Prostate gland (tissue), 2 donors: ENCODE data around the gene SOST. TPM values are rescaled to one million over a fixed set of nuclear protein-coding genes. Genes with fewer than 3 reads are reported as not detected.

Experiments
- DNase-seq: peaks from one replicate; pipeline ENCODE4 v3.0.0-alpha.2; 2019; ENCODE audit warnings: low spot score
- H3K27ac ChIP-seq, 2 donors: fragments of 200-600 bp; sonication (generic); 2 replicates each; pipeline ENCODE4 v1.5.1; 2017 to 2019
- H3K27me3 ChIP-seq: fragments of 200-600 bp; sonication (generic); replicated peaks from 2 replicates; pipeline ENCODE4 v1.5.1; 2019; ENCODE audit not compliant: insufficient read depth
- H3K36me3 ChIP-seq, 2 donors: fragments of 200-600 bp; sonication (generic); 1 replicate in 1 of 2; 2 replicates in 1 of 2; pipeline versions ENCODE4 v1.5.1 to v1.8.1; 2017 to 2019
- H3K4me1 ChIP-seq: fragments of 200-600 bp; sonication (generic); replicated peaks from 2 replicates; pipeline ENCODE4 v1.5.1; 2019
- H3K4me3 ChIP-seq, 2 donors: fragments of 200-600 bp; sonication (generic); 2 replicates each; pipeline ENCODE4 v1.5.1; 2017 to 2019
- H3K9me3 ChIP-seq: fragments of 200-600 bp; sonication (generic); 2 replicates; pipeline ENCODE4 v1.5.1; 2017
- CTCF ChIP-seq, 4 experiments: fragments of 200-600 bp in 2 of 4; fragments of 450-650 bp in 2 of 4; sonication (generic) in 2 of 4; IDR thresholded peaks; 1 replicate in 3 of 4; 2 replicates in 1 of 4; pipeline ENCODE4 v1.5.1; 2016 to 2019; ENCODE audit warnings: antibody characterized with exemption in 4 of 4, mild to moderate bottlenecking in 2 of 4, moderate library complexity in 2 of 4
- POLR2A ChIP-seq: fragments of 450-650 bp; IDR thresholded peaks from one replicate; pipeline ENCODE4 v1.6.1; 2016; ENCODE audit warnings: antibody characterized with exemption, mild to moderate bottlenecking
- POLR2AphosphoS5 ChIP-seq: sonication (generic); formaldehyde crosslinking; IDR thresholded peaks from one replicate; pipeline ENCODE4 v1.6.1; 2017; ENCODE audit warnings: antibody characterized with exemption
- WGBS: methylation state at CpG from one replicate; pipeline ENCODE4 v1.1.5; 2018; 5-methylcytosine and 5-hydroxymethylcytosine counted together
- intact Hi-C: fragments of 100-400 bp; cut with DNase I; formaldehyde crosslinking; loops from one replicate; pipeline ENCODE4 v1.14.2; 2022
- total RNA-seq, 2 donors: library from RNA; depleted of rRNA; stranded (reverse); fragments of >200 nt; gene quantifications; one replicate each; pipeline ENCODE4 v1.1.0, GENCODE V29; 2016

Gene SOST
- total RNA-seq, 2 donors from 2014 or later = 0.18 TPM; not detected in 1

DNA sequence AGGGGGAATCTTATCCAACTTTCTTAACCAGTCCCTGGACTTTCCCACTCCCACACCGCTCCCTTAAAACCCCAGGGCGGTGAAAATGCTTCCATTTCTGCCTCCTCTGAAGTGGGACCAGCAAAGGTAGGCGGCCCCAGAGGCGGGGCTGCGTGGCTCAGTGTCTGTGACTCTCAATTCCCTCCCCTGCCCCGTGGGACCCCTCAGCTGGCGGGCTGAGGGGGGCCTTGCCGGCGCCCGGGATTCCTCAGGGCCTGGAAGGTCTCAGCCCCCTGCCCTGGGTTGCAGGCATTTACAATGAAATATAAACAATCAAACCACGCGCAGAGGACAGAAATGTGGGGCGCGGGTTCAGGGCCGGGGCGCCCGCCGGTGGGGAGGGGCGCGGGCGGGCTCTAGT, 3.6 kb downstream of the SOST start:
- DNase-seq = no peak
- no peak overlapping the region for H3K4me3 ChIP-seq
- TF ChIP-seq POLR2AphosphoS5 (no peak), CTCF (IDR thresholded peaks at IDR 0.05) (no peak), POLR2A (no peak)
- WGBS = 30% methylated on average over 21 of the region's 21 CpGs
- no peak overlapping the region for H3K27ac ChIP-seq
- peaks cover 6% of the 10 kb centered on the region for H3K27me3 ChIP-seq
- intact Hi-C loops = loop anchor here (10.0 kb wide), 1 partner anchor 180 kb away; no protein-coding TSS in a partner anchor
- H3K36me3 ChIP-seq = no peaks in the 10 kb centered on the region
- no peaks in the 10 kb centered on the region for H3K9me3 ChIP-seq
- no peaks in the 10 kb centered on the region for H3K4me1 ChIP-seq

DNA sequence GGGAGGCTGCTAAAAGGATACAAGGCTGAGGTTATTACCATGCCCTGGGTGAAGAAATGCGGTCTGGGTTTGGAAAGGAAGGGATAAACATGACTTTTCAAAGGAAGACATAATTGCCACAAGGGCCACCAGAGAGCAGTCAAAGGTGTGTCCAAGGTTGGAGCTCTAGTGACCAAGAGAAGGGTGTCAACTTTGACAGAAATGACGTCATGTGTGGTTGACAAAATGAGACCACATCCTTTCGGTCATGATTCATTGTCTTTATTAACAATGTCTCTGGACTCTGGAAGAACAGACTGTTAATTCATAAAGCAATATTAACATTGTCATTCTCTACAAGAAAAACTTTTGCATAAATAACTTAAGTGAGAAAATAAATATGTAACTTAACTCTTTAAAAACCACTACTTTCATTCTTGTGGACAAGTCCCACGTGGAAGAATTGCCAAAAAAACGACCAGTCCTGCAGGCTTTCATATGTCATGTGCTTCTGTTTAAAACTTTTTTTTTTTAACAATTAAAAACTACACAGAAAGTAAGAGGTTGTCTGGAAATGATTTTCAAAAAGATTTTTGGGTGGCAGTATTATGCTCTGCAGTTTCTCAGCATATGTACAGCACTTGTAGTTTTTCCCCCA, 5.0 kb downstream of the SOST start:
- peaks cover 6% of the 10 kb centered on the region for H3K27me3 ChIP-seq
- WGBS = 73% methylated on average over 5 of the region's 5 CpGs
- no peak overlapping the region for H3K27ac ChIP-seq

GRCh38 chr17:43750153-43750552, 8.4 kb downstream of the SOST start:
- Histone ChIP-seq H3K9me3 (no peaks in the 10 kb centered on the region), H3K27ac (no peak overlapping the region), H3K4me1 (no peaks in the 10 kb centered on the region), H3K27me3 (peaks cover under 1% of the 10 kb centered on the region), H3K4me3 (no peak overlapping the region), H3K36me3 (no peaks in the 10 kb centered on the region)
- no peak for TF ChIP-seq POLR2A
- TF ChIP-seq CTCF (IDR thresholded peaks at IDR 0.05) = no peak
- no peak for TF ChIP-seq POLR2AphosphoS5
- no peak for DNase-seq
- intact Hi-C loops = loop anchor here (10.0 kb wide), 1 partner anchor 175 kb away; no protein-coding TSS in a partner anchor
- WGBS = 86% methylated on average over 5 of the region's 5 CpGs

More for the DNA sequence above, 5.0 kb downstream of the SOST start:
- no peaks in the 10 kb centered on the region for H3K36me3 ChIP-seq
- intact Hi-C loops = loop anchor here (10.0 kb wide), 1 partner anchor 179 kb away; no protein-coding TSS in a partner anchor
- DNase-seq = no peak
- H3K4me1 ChIP-seq = no peaks in the 10 kb centered on the region
- H3K4me3 ChIP-seq = no peak overlapping the region
- H3K9me3 ChIP-seq = no peaks in the 10 kb centered on the region
- TF ChIP-seq POLR2A = no peak
- TF ChIP-seq CTCF (IDR thresholded peaks at IDR 0.05) = no peak

DNA sequence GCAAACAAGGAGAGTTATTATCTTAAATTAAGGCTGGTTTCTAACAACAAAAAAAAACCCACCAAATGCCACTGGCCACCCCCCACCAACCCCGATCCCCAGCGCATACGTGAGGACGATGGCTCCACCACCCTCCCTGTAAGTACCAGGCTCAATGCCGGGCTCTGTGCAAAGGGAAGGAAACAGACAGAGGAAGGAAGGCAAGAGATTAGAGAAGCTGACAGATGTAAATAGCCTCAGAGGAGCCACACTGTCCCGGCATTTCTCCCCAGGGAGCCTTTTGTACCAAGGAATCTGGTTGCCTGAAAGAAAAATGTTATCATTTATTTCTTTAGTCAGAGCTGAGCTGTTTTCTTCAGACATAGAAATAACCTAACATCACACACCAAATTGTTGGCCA, 13.1 kb downstream of the SOST start:
- H3K27me3 ChIP-seq = no peaks in the 10 kb centered on the region
- 42% methylated on average over 6 of the region's 6 CpGs for WGBS
- DNase-seq = no peak
- no peaks in the 10 kb centered on the region for H3K9me3 ChIP-seq
- no peaks in the 10 kb centered on the region for H3K36me3 ChIP-seq
- intact Hi-C loops = no loop called here
- H3K27ac ChIP-seq = no peak overlapping the region
- H3K4me1 ChIP-seq = no peaks in the 10 kb centered on the region
- no peak overlapping the region for H3K4me3 ChIP-seq
- TF ChIP-seq POLR2AphosphoS5 = no peak
- no peak for TF ChIP-seq CTCF (IDR thresholded peaks at IDR 0.05)
- TF ChIP-seq POLR2A = no peak

- DNase-seq = no peak
- no peaks in the 10 kb centered on the region for H3K4me1 ChIP-seq
- intact Hi-C loops = no loop called here
- no peaks in the 10 kb centered on the region for H3K9me3 ChIP-seq
- H3K27me3 ChIP-seq = no peaks in the 10 kb centered on the region
- no peak overlapping the region for H3K4me3 ChIP-seq
- no peak for TF ChIP-seq POLR2AphosphoS5
- no peak for TF ChIP-seq POLR2A
- TF ChIP-seq CTCF (IDR thresholded peaks at IDR 0.05) = no peak
- H3K27ac ChIP-seq = no peak overlapping the region
- H3K36me3 ChIP-seq = no peaks in the 10 kb centered on the region
- WGBS = 93% methylated on average over 5 of the region's 5 CpGs
Measured at GRCh38 chr17:43741636-43742035, 17.0 kb downstream of the SOST start.
